ENCODE results near the gene ZNF165.
A peak's percentile ranks its signal among the peaks of the same experiment; 100 is the strongest.
"Not testable (repeated sequence)": the region's sequence is repeated elsewhere in the genome, so short reads cannot be mapped to it uniquely, and the experiment has no call there.

ZNF165 gene

DNA sequence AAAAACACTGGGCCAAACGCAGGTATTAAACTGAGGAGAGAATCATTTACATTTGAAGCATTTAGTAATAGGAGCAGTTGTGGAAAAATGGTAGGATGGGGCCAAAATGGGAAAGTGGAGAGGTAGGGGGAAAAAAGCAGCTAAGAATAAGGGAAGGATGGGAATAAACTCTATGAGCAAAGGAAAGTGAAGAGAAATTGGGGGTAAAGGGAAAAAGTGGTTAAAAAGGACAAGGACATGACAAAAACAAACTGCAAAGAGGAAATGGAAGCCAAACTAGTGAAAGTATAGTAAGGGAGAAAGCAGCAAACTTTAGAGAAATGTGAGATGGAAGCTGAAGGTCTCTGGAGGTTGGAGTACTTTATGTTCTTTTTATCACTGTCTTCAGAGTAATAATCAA is 37.8 kb downstream of the ZNF165 start:
- no peak for TF ChIP-seq OSR1 (CRISPR knock-in tag; IDR thresholded peaks at IDR 0.05)
- TF ChIP-seq PPARA (CRISPR knock-in tag; IDR thresholded peaks at IDR 0.05; ENCODE audit: borderline replicate concordance), result no peak
- no peak for TF ChIP-seq CSDC2 (CRISPR knock-in tag; IDR thresholded peaks at IDR 0.05)
- no peak for TF ChIP-seq ISL1 (CRISPR knock-in tag; IDR thresholded peaks at IDR 0.05)
- TF ChIP-seq SNAI2 (CRISPR knock-in tag; IDR thresholded peaks at IDR 0.05), result no peak
- TF ChIP-seq, protein P1, sequence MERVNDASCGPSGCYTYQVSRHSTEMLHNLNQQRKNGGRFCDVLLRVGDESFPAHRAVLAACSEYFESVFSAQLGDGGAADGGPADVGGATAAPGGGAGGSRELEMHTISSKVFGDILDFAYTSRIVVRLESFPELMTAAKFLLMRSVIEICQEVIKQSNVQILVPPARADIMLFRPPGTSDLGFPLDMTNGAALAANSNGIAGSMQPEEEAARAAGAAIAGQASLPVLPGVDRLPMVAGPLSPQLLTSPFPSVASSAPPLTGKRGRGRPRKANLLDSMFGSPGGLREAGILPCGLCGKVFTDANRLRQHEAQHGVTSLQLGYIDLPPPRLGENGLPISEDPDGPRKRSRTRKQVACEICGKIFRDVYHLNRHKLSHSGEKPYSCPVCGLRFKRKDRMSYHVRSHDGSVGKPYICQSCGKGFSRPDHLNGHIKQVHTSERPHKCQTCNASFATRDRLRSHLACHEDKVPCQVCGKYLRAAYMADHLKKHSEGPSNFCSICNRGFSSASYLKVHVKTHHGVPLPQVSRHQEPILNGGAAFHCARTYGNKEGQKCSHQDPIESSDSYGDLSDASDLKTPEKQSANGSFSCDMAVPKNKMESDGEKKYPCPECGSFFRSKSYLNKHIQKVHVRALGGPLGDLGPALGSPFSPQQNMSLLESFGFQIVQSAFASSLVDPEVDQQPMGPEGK (CRISPR knock-in tag; IDR thresholded peaks at IDR 0.05; ENCODE audit: borderline replicate concordance), result no peak
- TF ChIP-seq TSHZ2 (CRISPR knock-in tag; IDR thresholded peaks at IDR 0.05), result no peak
- no peak for TF ChIP-seq RARB (CRISPR knock-in tag; IDR thresholded peaks at IDR 0.05)
- TF ChIP-seq GLIS3 (CRISPR knock-in tag; IDR thresholded peaks at IDR 0.05), result no peak
- TF ChIP-seq CSRNP3 (CRISPR knock-in tag; IDR thresholded peaks at IDR 0.05), result no peak
- TF ChIP-seq ZNF565 (CRISPR knock-in tag; conservative IDR thresholded peaks at IDR 0.05; ENCODE audit: low read depth), result no peak
- TF ChIP-seq, protein P2, sequence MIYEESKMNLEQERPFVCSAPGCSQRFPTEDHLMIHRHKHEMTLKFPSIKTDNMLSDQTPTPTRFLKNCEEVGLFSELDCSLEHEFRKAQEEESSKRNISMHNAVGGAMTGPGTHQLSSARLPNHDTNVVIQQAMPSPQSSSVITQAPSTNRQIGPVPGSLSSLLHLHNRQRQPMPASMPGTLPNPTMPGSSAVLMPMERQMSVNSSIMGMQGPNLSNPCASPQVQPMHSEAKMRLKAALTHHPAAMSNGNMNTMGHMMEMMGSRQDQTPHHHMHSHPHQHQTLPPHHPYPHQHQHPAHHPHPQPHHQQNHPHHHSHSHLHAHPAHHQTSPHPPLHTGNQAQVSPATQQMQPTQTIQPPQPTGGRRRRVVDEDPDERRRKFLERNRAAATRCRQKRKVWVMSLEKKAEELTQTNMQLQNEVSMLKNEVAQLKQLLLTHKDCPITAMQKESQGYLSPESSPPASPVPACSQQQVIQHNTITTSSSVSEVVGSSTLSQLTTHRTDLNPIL (CRISPR knock-in tag; IDR thresholded peaks at IDR 0.05; ENCODE audit: low read depth), result no peak
- TF ChIP-seq ZFP3 (CRISPR knock-in tag; IDR thresholded peaks at IDR 0.05), result no peak
- TF ChIP-seq BACH2 (CRISPR knock-in tag; IDR thresholded peaks at IDR 0.05; ENCODE audit: borderline replicate concordance), result no peak
- TF ChIP-seq POU6F1 (CRISPR knock-in tag; IDR thresholded peaks at IDR 0.05; ENCODE audit: borderline replicate concordance, low read depth), result no peak
- no peak for TF ChIP-seq ZC3H10 (CRISPR knock-in tag; IDR thresholded peaks at IDR 0.05)
- TF ChIP-seq ZNF70 (CRISPR knock-in tag; IDR thresholded peaks at IDR 0.05), result no peak
- no peak for TF ChIP-seq ESRRG (CRISPR knock-in tag; IDR thresholded peaks at IDR 0.05)
- TF ChIP-seq ZFP30 (CRISPR knock-in tag; IDR thresholded peaks at IDR 0.05), result no peak
- TF ChIP-seq ZNF8 (CRISPR knock-in tag; IDR thresholded peaks at IDR 0.05), result no peak
- no peak for ATAC-seq

- TF ChIP-seq ESRRG (CRISPR knock-in tag; IDR thresholded peaks at IDR 0.05) (no peak), ZC3H10 (CRISPR knock-in tag; IDR thresholded peaks at IDR 0.05) (no peak), SNAI2 (CRISPR knock-in tag; IDR thresholded peaks at IDR 0.05) (no peak), OSR1 (CRISPR knock-in tag; IDR thresholded peaks at IDR 0.05) (no peak), PPARA (CRISPR knock-in tag; IDR thresholded peaks at IDR 0.05; ENCODE audit: borderline replicate concordance) (no peak)
- no peak for ATAC-seq
Observed at GRCh38 chr6:28121876-28122275, 41.5 kb downstream of the ZNF165 start.

GRCh38 chr6:28122283-28122682 is 41.9 kb downstream of the ZNF165 start:
- ATAC-seq, result not testable (repeated sequence)

- ATAC-seq, result peak; percentile 100
- no peak for TF ChIP-seq ZNF8 (CRISPR knock-in tag; IDR thresholded peaks at IDR 0.05)
- TF ChIP-seq, protein P2 (CRISPR knock-in tag; IDR thresholded peaks at IDR 0.05; ENCODE audit: low read depth), result no peak
- no peak for TF ChIP-seq CSDC2 (CRISPR knock-in tag; IDR thresholded peaks at IDR 0.05)
- no peak for TF ChIP-seq POU6F1 (CRISPR knock-in tag; IDR thresholded peaks at IDR 0.05; ENCODE audit: borderline replicate concordance, low read depth)
- TF ChIP-seq BACH2 (CRISPR knock-in tag; IDR thresholded peaks at IDR 0.05; ENCODE audit: borderline replicate concordance), result no peak
- no peak for TF ChIP-seq GLIS3 (CRISPR knock-in tag; IDR thresholded peaks at IDR 0.05)
Observed at GRCh38 chr6:28124350-28124970, 44.1 kb downstream of the ZNF165 start, which contains the start of gene ZSCAN16. TSS of gene ZSCAN16 (plus strand) at chr6:28124609. CDS start at chr6:28125444, 835 bp downstream.

All from SK-N-SH treated with all-trans-retinoic acid at 6 μM for 48 hours (cell line).